LNCaP clone FGC (cell line): ENCODE results near the gene USP24.
"Not testable (repeated sequence)": the region's sequence is repeated elsewhere in the genome, so short reads cannot be mapped to it uniquely, and the experiment has no call there.

ENCODE experiments used
- DNase-seq: peaks from one replicate; pipeline ENCODE4 v3.0.0-alpha.2; 2011; ENCODE audit warnings: low read depth
- H3K4me3 ChIP-seq: 2 replicates; pipeline ENCODE4 v1.5.1; 2011; ENCODE audit warnings: mild to moderate bottlenecking, low read depth, low read length, control low read depth
- CTCF ChIP-seq: IDR thresholded peaks from 2 replicates; pipeline ENCODE4 v1.5.1; 2012; ENCODE audit warnings: mild to moderate bottlenecking; ENCODE audit not compliant: control insufficient read depth, insufficient read depth; ENCODE audit errors: extremely low read depth

USP24 gene

DNA sequence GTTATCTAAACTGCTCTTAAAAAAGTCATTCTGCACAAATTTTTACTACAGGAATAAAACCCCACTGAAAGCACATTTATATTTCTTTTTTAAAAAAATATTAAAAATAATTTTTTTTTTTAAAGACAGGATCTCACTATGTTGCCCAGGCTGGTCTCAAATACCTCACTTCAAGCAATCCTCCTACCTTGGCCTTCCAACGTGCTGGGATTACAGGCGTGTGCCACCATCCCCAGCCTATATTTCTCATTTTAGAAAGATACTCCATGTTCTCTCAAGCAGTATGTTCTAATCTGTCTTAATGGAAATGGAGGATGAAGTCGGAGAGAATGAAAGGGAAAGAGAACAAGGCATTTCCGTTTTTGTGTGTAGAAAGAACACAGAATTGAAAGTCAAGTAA is 17.1 kb downstream of the USP24 start:
- no peak for TF ChIP-seq CTCF
- no peak for DNase-seq
- H3K4me3 ChIP-seq = no peak overlapping the region

GRCh38 chr1:55197099-55197498 is 18.1 kb downstream of the USP24 start:
- TF ChIP-seq CTCF = no peak
- no peak for DNase-seq
- H3K4me3 ChIP-seq = no peak overlapping the region

DNA sequence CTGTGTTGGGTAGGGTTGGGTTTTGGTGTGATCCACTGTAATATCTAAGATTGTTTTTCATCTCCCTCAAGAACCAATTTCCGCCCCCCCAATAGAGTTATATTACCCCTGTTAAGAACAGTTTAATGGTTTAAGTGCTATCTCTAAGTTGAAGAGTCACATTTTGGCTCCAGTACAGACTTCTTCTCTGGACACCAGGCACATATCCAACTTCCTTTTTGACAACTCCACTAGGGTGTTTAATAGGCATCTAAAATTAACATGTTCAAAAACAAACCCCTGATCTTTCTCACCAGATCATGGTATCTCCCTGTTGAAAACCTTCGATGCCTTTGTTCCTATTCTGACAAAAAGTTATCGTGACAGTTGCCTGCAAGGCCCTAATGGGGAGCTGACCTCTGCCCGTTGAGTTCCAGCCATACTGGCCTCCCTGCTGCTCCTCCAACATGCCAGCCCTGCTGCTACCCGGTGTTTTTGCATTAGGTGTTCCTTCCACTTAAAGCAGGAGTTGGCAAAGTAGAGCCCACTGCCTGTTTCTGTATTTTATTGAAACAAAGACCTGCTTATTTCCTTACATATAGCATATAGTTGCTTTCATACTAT is 18.6 kb downstream of the USP24 start:
- peak; percentile 64 for DNase-seq

GRCh38 chr1:55195521-55196233 is 19.5 kb downstream of the USP24 start:
- no peak for DNase-seq
- H3K4me3 ChIP-seq = no peak overlapping the region
- no peak for TF ChIP-seq CTCF

More for the DNA sequence above, 18.6 kb downstream of the USP24 start:
- no peak overlapping the region for H3K4me3 ChIP-seq
- TF ChIP-seq CTCF = no peak

- no peak for TF ChIP-seq CTCF
- DNase-seq = no peak
- H3K4me3 ChIP-seq = no peak overlapping the region
Observed at GRCh38 chr1:55194851-55195250, 20.3 kb downstream of the USP24 start.

GRCh38 chr1:55192093-55192492 is 23.1 kb downstream of the USP24 start:
- no peak for TF ChIP-seq CTCF
- no peak overlapping the region for H3K4me3 ChIP-seq
- no peak for DNase-seq

GRCh38 chr1:55191219-55191952 is 23.8 kb downstream of the USP24 start:
- not testable (repeated sequence) for H3K4me3 ChIP-seq
- DNase-seq = peak; percentile 67
